Choroid plexus epithelial cell (primary cell): ENCODE results near the gene PER2.

Experiments
- DNase-seq: peaks from one replicate; pipeline ENCODE4 v3.0.0-alpha.2; 2010; ENCODE audit warnings: low read depth
- H3K4me3 ChIP-seq: 2 replicates; pipeline ENCODE4 v1.5.1; 2011; ENCODE audit warnings: low read depth, mild to moderate bottlenecking, control low read depth, low read length, moderate library complexity
- CTCF ChIP-seq: conservative IDR thresholded peaks from 2 replicates; pipeline ENCODE4 v1.5.1; 2011; ENCODE audit warnings: low read depth, mild to moderate bottlenecking, control low read depth, inconsistent platforms, low read length, moderate library complexity

The PER2 gene

GRCh38 chr2:238244151-238244550 lies 44.3 kb downstream of the PER2 start:
- no peak for DNase-seq
- no peak for TF ChIP-seq CTCF
- H3K4me3 ChIP-seq, result no peak overlapping the region

GRCh38 chr2:238243496-238244076 lies 44.8 kb downstream of the PER2 start:
- TF ChIP-seq CTCF, result peak; percentile 6

GRCh38 chr2:238242731-238243495 lies 45.5 kb downstream of the PER2 start:
- no peak for DNase-seq
- no peak for TF ChIP-seq CTCF
- no peak overlapping the region for H3K4me3 ChIP-seq

More at GRCh38 chr2:238243496-238244076, 44.8 kb downstream of the PER2 start:
- no peak overlapping the region for H3K4me3 ChIP-seq
- DNase-seq, result no peak

DNA sequence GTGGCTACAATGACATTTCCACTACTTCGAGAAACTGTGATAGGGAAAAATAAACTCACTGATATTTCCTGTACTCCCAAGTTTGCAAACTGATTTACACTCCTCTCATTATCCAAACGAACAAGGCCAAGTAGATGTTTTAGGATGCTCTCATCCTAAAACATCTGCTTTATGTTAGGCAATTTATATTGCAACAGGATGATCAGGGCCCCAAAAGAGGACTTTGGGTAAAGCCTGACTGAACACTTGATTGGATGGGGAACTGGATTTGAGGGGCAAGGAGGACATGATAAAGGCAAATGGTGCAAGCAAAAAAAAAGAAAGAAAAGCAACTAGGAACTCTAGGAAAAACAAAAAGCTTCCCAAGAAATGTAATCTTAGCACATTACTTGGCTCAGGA lies 46.4 kb downstream of the PER2 start:
- no peak overlapping the region for H3K4me3 ChIP-seq
- no peak for TF ChIP-seq CTCF
- no peak for DNase-seq

DNA sequence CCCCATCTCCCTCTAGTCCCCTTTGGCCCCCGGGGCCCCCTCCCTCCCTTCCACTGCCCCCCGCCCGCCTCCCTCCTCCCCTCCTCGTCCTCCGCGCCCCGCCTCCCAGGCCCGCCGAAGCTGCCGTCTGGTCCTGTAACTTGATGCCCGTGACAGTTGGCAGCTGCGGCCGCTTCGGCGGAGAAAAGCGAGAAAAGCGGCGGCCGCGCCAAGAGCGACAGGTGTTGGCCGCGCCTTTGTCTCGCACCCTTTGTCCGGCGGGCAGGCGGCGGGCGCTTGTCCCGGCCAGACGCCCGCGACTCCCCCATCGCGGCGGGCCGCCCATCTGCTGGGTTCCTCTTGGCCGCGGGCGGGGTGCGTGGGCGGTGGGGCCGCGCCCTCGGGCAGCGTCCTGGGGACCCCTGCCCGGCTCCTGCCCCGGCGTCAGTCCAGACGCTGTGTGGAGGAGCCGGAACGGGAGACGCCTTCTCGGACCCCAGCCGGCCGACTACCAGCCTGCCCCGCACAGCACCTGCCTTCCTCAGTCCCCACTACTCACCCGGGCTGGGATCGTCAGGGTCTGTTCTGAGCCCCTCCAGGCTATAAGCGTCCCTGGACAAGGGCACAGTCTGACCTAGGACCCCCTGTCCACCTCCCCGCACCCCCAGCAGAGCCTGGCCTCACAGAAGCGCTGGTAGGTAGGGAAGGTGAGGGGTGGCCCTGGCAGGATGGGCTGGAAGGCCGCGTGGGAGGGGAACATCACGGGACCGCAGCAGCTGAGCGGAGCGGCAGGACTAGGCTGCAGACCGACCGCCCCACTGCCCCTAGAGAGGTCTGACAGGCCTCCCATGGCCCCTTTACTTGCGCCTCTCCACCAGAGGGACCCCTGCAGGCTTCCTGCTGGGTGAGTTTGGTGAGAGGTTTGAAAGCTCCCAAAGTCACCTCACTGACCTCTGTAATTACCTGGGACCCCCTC lies 47.4 kb downstream of the PER2 start:
- H3K4me3 ChIP-seq, result no peak overlapping the region
- DNase-seq, result no peak
- TF ChIP-seq CTCF, result no peak

GRCh38 chr2:238239863-238240756 lies 48.3 kb downstream of the PER2 start, which contains the start of gene HES6:
Gene HES6 (minus strand): TSS chr2:238240038. CDS start chr2:238239905, 133 bp downstream.
- no peak for TF ChIP-seq CTCF
- H3K4me3 ChIP-seq, result peak within 1 kb of the TSS; percentile 56
- DNase-seq, result peak; percentile 84
